Measurements from ENCODE around the gene ZG16.

Gene ZG16

DNA sequence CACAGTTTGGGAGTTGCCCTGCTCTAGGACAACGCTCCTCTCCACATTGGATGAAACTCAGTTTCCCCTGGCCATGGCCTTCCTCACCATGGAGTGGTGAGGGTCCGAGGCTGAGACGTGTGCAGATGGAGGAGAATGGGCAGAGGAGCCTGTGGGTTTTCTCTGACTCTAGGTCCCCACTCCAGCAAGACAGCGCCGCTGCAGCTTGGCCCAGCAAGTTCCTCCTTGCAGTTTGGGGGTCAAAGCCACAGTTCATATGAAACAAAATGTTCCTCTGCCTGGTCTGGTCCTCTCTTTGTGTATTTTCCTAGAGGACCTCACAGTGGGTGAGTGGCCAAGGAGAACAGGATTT is 34.6 kb upstream of the ZG16 start:
- TF ChIP-seq, protein P1, sequence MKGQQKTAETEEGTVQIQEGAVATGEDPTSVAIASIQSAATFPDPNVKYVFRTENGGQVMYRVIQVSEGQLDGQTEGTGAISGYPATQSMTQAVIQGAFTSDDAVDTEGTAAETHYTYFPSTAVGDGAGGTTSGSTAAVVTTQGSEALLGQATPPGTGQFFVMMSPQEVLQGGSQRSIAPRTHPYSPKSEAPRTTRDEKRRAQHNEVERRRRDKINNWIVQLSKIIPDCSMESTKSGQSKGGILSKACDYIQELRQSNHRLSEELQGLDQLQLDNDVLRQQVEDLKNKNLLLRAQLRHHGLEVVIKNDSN (IDR thresholded peaks at IDR 0.05): no peak
- no peak for TF ChIP-seq CEBPB (IDR thresholded peaks at IDR 0.05)
- TF ChIP-seq TEAD4 (IDR thresholded peaks at IDR 0.05): no peak
- no peak for TF ChIP-seq NFIC (IDR thresholded peaks at IDR 0.05)
- TF ChIP-seq EGR1 (IDR thresholded peaks at IDR 0.05): no peak
- no peak for TF ChIP-seq TAF1 (IDR thresholded peaks at IDR 0.05; ENCODE audit: low read depth)
- TF ChIP-seq, protein P2, sequence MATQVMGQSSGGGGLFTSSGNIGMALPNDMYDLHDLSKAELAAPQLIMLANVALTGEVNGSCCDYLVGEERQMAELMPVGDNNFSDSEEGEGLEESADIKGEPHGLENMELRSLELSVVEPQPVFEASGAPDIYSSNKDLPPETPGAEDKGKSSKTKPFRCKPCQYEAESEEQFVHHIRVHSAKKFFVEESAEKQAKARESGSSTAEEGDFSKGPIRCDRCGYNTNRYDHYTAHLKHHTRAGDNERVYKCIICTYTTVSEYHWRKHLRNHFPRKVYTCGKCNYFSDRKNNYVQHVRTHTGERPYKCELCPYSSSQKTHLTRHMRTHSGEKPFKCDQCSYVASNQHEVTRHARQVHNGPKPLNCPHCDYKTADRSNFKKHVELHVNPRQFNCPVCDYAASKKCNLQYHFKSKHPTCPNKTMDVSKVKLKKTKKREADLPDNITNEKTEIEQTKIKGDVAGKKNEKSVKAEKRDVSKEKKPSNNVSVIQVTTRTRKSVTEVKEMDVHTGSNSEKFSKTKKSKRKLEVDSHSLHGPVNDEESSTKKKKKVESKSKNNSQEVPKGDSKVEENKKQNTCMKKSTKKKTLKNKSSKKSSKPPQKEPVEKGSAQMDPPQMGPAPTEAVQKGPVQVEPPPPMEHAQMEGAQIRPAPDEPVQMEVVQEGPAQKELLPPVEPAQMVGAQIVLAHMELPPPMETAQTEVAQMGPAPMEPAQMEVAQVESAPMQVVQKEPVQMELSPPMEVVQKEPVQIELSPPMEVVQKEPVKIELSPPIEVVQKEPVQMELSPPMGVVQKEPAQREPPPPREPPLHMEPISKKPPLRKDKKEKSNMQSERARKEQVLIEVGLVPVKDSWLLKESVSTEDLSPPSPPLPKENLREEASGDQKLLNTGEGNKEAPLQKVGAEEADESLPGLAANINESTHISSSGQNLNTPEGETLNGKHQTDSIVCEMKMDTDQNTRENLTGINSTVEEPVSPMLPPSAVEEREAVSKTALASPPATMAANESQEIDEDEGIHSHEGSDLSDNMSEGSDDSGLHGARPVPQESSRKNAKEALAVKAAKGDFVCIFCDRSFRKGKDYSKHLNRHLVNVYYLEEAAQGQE (IDR thresholded peaks at IDR 0.05; ENCODE audit: low read depth): no peak

DNA sequence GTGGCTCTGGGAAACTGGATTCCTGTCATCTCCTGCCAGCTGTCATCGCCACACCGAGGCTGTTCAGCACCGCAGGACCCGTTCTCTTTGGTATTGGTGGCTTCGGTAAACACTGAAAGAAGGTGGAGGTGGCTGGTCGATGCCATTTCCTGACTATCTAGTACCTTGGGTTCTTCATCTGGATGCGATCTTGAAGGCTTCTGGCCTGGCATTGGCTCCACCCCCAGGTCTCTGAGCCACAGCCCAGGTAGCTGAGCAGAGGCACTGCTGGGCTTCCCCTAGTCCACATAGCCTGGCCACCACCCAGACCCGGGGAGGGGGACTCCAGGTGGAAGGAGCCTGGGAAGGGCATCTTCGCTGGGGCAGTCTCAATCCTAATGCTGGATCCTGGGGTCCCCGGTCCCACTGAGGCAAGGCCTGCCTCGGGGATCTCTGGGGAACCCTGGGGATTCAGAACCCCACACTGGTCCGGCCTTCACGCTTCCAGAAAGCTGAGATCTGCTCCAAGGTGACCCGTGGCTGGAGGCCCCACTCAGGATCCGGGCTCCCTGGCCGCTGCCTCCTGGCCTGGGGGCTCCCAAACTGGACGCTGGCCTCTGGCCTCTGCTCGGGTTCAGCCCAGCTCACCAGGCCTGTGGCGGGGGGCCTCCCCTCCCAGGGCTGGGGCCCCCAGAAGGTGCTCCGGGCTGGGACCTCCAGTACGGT is 34.1 kb upstream of the ZG16 start:
- TF ChIP-seq, protein P3, sequence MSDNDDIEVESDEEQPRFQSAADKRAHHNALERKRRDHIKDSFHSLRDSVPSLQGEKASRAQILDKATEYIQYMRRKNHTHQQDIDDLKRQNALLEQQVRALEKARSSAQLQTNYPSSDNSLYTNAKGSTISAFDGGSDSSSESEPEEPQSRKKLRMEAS (IDR thresholded peaks at IDR 0.05): no peak
- TF ChIP-seq FOXM1 (IDR thresholded peaks at IDR 0.05; ENCODE audit: borderline replicate concordance, low read depth) (no peak), ZBTB7A (IDR thresholded peaks at IDR 0.05; ENCODE audit: low read depth) (no peak), EP300 (IDR thresholded peaks at IDR 0.05; ENCODE audit: borderline replicate concordance) (no peak), RAD21 (IDR thresholded peaks at IDR 0.05; ENCODE audit: low read depth) (no peak), TCF12 (IDR thresholded peaks at IDR 0.05; ENCODE audit: low read depth) (no peak), YY1 (IDR thresholded peaks at IDR 0.05; ENCODE audit: low read depth) (no peak)
- TF ChIP-seq, protein P2 (IDR thresholded peaks at IDR 0.05; ENCODE audit: low read depth): no peak
- TF ChIP-seq, protein P1 (IDR thresholded peaks at IDR 0.05): no peak

DNA sequence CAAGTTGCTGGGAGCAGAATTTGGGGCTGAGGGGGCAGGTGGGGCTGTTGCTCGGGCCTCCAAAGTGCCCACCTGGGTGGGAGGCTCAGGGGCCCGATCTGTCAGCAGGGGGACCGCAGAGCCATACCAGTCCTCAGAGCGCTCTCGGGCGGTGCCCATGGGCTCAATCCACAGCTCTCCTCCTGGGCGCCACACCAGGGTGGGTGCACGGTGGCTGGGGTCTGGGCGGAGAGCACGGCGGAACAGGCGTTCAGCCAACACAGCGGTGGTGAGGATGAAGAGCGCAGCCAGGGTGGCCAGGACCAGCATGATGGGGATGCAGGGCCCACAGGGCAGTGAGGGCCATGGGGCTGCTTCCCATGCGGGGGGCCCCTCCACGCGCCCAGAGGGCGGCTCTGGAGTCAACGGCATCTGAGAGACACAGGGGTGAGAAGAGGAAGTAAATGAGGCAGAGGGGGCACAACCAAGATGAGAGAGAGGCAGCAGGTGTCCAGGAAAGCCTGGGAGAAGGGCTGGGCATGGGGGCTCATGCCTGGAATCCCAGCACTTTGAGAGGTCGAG is 33.4 kb upstream of the ZG16 start:
- TF ChIP-seq CEBPB (IDR thresholded peaks at IDR 0.05) (no peak), TEAD4 (IDR thresholded peaks at IDR 0.05) (no peak), YY1 (IDR thresholded peaks at IDR 0.05; ENCODE audit: low read depth) (no peak), TAF1 (IDR thresholded peaks at IDR 0.05; ENCODE audit: low read depth) (no peak), ZBTB7A (IDR thresholded peaks at IDR 0.05; ENCODE audit: low read depth) (no peak), EP300 (IDR thresholded peaks at IDR 0.05; ENCODE audit: borderline replicate concordance) (no peak), TCF12 (IDR thresholded peaks at IDR 0.05; ENCODE audit: low read depth) (no peak), CREB1 (IDR thresholded peaks at IDR 0.05; ENCODE audit: low read depth) (no peak), EGR1 (IDR thresholded peaks at IDR 0.05) (no peak), NFIC (IDR thresholded peaks at IDR 0.05) (no peak), FOXM1 (IDR thresholded peaks at IDR 0.05; ENCODE audit: borderline replicate concordance, low read depth) (no peak), RAD21 (IDR thresholded peaks at IDR 0.05; ENCODE audit: low read depth) (no peak)
- TF ChIP-seq, protein P2 (IDR thresholded peaks at IDR 0.05; ENCODE audit: low read depth): no peak
- TF ChIP-seq, protein P1 (IDR thresholded peaks at IDR 0.05): no peak
- TF ChIP-seq, protein P3 (IDR thresholded peaks at IDR 0.05): no peak
